Left renal pelvis (tissue), 4 donors: ENCODE measurements around the gene GPR84. TPM values are rescaled to one million over a fixed set of nuclear protein-coding genes. Genes with fewer than 3 reads are reported as not detected.
"Not testable (repeated sequence)": the region's sequence is repeated elsewhere in the genome, so short reads cannot be mapped to it uniquely, and the experiment has no call there.

Experiments used
- DNase-seq, 4 donors: peaks; one replicate each; pipeline ENCODE4 v3.0.0-alpha.2; 2013; ENCODE audit warnings: low read depth in 4 of 4, low spot score in 3 of 4
- polyA plus RNA-seq, 4 donors: library from polyadenylated mRNA; unstranded; fragments of 120-200 nt; gene quantifications; one replicate each; pipeline ENCODE4 v1.2.1, GENCODE V29; 2013; ENCODE audit not compliant: insufficient read length in 4 of 4

GPR84 gene
- polyA plus RNA-seq, 4 donors = 0.11 to 1.5 (median 0.26) TPM; not detected in 1

DNA sequence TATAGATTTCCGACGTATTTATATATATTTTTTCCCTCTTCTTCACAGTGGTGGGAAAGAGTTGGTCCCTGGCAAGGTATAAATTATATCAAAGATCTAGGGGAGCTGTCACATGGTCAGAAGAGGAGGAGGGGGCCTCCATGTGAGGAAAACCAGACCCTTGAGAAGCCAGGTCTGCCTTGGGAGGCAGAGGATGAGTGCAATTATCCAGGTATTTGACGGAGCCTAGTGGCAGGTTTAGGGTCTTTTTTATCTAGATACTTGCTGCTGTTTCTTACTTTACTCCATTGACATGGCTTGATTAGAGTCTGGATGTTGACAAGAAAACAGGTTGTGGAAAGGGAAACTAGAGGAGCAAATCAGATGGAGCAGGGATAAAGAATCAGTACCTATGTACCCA lies 33.8 kb downstream of the GPR84 start:
- no peak for DNase-seq

GRCh38 chr12:54329759-54330158 lies 34.5 kb downstream of the GPR84 start:
- no peak for DNase-seq

DNA sequence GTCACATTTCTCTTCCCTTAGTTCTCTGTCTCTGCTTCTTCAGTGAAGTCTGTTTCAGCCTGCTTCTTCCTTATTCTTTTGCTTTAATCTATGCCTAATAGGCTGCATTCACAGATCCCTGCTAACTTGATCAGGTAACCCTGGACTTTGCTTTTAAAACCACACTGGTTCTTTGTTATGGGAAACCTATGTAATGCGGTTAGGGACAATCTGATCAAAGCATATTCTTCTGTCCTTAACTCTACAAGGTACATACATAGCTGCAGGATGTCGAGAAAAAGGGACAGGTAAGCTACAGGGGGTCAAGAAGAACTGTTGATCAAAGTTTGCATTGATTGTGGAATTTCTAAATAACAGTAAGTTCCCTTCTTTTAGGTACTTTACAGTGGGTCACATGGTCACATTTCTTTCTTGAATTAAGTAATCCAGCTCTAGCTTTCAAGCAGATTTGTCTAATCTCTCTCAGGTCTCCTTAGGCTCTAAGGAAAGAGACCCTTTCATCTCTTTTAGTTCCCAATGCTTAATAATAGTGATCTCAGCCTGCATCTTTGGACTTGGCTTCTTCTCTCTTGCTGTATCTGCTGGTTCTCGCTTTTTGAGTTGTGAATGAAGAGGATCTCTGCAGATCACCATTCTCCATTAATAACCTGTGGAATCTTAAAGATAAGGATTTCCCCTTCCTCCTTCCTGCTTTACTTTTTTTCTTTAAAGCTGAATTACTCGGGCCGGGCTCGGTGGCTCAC lies 35.5 kb downstream of the GPR84 start:
- DNase-seq = no peak

- DNase-seq = not testable (repeated sequence)
Measured at GRCh38 chr12:54325442-54326109, 38.7 kb downstream of the GPR84 start.

DNA sequence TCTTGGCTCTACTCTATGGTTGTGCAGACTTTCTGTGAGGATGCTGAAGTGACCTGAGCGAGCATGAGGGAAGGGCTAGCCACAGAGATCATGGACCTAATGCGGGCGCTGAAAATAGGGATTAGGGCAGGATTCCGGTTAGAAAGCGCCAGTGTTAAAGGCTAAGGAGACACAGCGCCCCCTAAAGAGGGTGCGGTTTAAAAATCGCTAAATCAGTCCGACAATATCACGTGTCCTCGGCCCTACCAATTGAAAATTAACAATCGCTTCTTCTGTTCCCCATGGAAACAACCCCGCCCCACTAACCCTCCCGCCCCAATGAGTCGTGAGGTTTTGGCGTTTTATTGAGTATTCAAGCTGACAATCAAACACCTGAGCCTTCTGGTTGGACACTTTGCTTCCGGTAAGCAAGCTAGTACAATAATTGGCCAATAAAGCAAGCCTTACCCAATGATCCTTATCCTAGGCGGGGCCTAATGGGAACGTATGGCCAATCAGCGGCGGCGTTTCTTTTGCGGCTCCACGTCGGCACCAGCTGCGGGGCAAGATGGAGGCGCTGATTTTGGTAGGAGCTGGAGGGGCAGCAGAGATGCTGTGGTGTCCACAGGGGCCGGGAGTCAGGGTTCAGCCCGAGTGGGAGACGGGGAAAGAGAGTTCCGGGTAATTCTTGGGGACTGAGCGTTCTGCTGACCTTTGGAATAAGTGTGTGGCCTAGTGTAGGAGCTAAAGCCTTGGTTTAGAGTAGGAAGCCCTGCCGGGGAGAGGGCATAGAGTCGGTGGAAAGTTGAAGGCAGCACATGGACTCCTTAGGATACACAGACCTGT lies 39.5 kb downstream of the GPR84 start, which contains the start of gene COPZ1:
Gene COPZ1 (plus strand): TSS at position 515 of the 825 bp plus-strand sequence. CDS start 33 bp downstream, at position 548.
- peak; percentile 95 to 99 (median 97) for DNase-seq

- DNase-seq = no peak
Measured at GRCh38 chr12:54321363-54321762, 42.9 kb downstream of the GPR84 start.

Other genes with a start within 250 kb of the GPR84 start
- 10 to 100 TPM; 22.8 to 41.4 (median 32.8) TPM for gene SMUG1, start 175.5 kb downstream of the GPR84 start, polyA plus RNA-seq
- 100 to 1,000 TPM in 3 of 4 donors, 10 to 100 TPM in 1; 95.2 to 139 (median 125) TPM for gene CBX5, start 84.4 kb downstream of the GPR84 start, polyA plus RNA-seq
- gene HNRNPA1, start 83.8 kb downstream of the GPR84 start, polyA plus RNA-seq = 1,000 to 10,000 TPM; 3,309 to 4,188 (median 3,895) TPM
- 10 to 100 TPM in 1 of 4 donors, 1 to 10 TPM in 3; 1.9 to 11.1 (median 2.8) TPM for gene NFE2, start 63.5 kb downstream of the GPR84 start, polyA plus RNA-seq
- 100 to 1,000 TPM; 164 to 236 (median 215) TPM for gene COPZ1, start 39.4 kb downstream of the GPR84 start, polyA plus RNA-seq
- gene ZNF385A, start 20.2 kb upstream of the GPR84 start, polyA plus RNA-seq = 10 to 100 TPM; 12.4 to 16.5 (median 14.1) TPM
- 10 to 100 TPM; 41.6 to 59.2 (median 46.7) TPM for gene ITGA5, start 54.8 kb upstream of the GPR84 start, polyA plus RNA-seq
- gene GTSF1, start 109.1 kb upstream of the GPR84 start, polyA plus RNA-seq = under 1 TPM in 1 of 4 donors, not detected in 3; 0.11 TPM
- 1 to 10 TPM; 3.1 to 8.9 (median 3.5) TPM for gene NCKAP1L, start 133.3 kb upstream of the GPR84 start, polyA plus RNA-seq
- gene PDE1B, start 185.1 kb upstream of the GPR84 start, polyA plus RNA-seq = 1 to 10 TPM; 5.1 to 9.5 (median 9.1) TPM
- 10 to 100 TPM in 3 of 4 donors, 1 to 10 TPM in 1; 4.3 to 54.6 (median 51.7) TPM for gene PPP1R1A, start 224.2 kb upstream of the GPR84 start, polyA plus RNA-seq